Breast epithelium (tissue), 3 donors: ENCODE results near the gene FBXL22.

Source experiments
- POLR2A ChIP-seq: fragments of 450-650 bp; IDR thresholded peaks from one replicate; pipeline ENCODE4 v1.6.1; 2016; ENCODE audit warnings: antibody characterized with exemption, mild to moderate bottlenecking, moderate library complexity
- POLR2AphosphoS5 ChIP-seq, 3 donors: sonication (generic); formaldehyde crosslinking; IDR thresholded peaks; one replicate each; pipeline ENCODE4 v1.6.1; 2017; ENCODE audit warnings: antibody characterized with exemption in 3 of 3
- TF ChIP-seq, protein P1 (sequence below), 3 donors: fragments of 450-650 bp; IDR thresholded peaks; one replicate each; pipeline ENCODE4 v1.5.1; 2016 to 2017; ENCODE audit warnings: antibody characterized with exemption in 3 of 3, mild to moderate bottlenecking in 3 of 3, moderate library complexity in 3 of 3

DNA sequence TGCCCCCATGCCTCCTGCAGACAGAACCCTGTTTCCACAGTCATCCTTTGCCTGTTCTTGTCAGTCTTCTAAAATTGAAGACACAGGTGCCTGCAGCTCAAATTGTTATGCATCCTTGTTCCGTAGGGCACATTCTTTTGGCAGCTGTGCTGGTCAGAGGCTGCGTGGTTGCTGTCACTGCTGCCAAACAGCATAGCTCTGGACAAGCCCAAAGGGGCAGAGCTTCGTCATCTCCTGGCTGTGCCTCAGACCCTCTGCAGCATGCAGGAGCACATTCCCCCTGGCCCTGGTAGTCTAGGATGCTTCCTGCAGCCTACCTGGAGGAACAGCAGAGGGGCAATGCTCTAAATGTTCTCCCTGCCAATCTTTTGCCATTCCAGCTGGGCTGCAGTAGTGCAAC lies 2.1 kb upstream of the FBXL22 start:
- TF ChIP-seq, protein P1, sequence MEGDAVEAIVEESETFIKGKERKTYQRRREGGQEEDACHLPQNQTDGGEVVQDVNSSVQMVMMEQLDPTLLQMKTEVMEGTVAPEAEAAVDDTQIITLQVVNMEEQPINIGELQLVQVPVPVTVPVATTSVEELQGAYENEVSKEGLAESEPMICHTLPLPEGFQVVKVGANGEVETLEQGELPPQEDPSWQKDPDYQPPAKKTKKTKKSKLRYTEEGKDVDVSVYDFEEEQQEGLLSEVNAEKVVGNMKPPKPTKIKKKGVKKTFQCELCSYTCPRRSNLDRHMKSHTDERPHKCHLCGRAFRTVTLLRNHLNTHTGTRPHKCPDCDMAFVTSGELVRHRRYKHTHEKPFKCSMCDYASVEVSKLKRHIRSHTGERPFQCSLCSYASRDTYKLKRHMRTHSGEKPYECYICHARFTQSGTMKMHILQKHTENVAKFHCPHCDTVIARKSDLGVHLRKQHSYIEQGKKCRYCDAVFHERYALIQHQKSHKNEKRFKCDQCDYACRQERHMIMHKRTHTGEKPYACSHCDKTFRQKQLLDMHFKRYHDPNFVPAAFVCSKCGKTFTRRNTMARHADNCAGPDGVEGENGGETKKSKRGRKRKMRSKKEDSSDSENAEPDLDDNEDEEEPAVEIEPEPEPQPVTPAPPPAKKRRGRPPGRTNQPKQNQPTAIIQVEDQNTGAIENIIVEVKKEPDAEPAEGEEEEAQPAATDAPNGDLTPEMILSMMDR (IDR thresholded peaks at IDR 0.05), result no peak
- TF ChIP-seq POLR2AphosphoS5 (IDR thresholded peaks at IDR 0.05) (no peak), POLR2A (no peak)
